Fibroblast of peridontal ligament (primary cell): ENCODE results near the gene C12orf75.
"Not testable (repeated sequence)": the region's sequence is repeated elsewhere in the genome, so short reads cannot be mapped to it uniquely, and the experiment has no call there.

Experiments
- DNase-seq: peaks from one replicate; pipeline ENCODE4 v3.0.0-alpha.2; 2010; ENCODE audit errors: extremely low read depth

Gene C12orf75

DNA sequence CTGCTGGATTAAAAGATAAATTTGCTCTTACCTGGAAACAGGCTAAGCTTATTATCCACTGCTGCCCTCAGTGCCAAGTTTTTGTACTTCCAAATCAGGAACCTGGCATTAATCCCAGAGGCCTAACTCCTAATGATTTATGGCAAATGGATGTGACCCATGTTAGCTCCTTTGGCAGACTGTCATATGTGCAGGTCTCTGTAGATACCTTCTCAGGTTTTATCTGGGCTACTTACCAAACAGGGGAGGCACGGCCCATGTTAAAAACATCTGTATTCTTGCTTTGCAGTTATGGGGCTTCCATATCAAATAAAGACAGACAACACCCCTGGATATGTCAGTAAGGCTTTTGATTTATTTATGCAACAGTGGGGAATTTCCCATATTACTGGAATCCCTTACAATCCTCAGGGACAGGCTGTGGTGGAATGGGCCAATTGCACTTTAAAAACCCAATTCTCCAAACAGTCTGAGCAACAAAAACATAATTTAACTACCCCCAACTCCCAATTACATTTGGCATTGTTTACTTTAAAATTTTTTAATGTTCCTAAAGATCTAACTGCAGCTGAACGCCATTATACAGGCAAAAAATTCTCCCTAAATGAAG is 19.9 kb upstream of the C12orf75 start:
- DNase-seq = peak; percentile 63

DNA sequence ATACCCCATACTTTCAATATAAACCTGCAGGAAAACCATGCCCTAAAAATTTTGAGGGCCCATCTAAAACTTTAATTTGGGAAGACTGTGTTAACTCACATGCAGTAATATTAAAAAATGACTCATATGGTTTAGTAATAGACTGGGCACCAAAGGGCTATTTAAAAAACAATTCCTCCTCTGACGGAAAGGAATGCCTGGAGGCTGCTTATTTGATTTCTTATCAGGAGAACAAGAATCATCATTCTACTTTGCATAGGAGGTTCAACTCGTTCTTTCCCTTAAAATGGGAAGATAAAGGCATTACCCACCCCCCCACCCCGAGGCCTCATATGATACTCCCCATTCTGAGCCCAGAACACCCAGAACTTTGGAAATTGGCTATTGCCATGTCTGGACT is 18.6 kb upstream of the C12orf75 start:
- peak; percentile 35 for DNase-seq

DNA sequence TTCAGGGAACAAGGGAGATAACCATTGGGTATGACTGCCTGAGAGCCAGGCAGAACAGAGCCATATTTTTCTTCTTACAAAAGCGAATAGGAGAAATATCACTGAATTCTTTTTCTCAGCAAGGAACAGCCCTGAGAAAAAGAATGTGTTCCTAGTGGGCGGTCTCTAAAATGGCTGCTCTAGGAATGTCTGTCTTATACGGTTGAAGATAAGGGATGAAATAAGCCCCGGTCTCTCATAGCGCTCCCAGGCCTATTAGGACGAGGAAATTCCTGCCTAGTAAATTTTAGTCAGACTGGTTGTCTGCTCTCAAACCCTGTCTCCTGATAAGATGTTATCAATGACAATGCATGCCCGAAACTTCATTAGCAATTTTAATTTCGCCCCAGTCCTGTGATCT is 16.7 kb upstream of the C12orf75 start:
- not testable (repeated sequence) for DNase-seq

DNA sequence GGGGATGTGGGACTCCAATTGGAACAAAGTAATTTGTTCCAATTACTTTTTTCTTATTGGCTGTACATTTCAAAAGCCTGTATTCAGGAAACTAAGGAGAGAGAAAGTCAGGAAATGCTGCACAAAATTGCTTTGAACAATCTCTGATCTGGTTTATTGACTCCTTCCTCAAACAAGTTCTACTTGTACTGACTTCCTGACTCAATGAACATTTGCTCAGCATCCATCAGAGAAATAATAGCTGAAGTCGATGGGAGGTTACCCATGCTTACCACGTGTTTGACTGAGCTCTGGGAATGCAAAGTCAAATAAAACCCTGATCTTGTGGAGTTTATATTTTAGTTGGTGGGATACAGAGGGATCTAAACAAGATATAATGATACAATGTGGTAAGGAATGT is 15.4 kb upstream of the C12orf75 start:
- DNase-seq = no peak

DNA sequence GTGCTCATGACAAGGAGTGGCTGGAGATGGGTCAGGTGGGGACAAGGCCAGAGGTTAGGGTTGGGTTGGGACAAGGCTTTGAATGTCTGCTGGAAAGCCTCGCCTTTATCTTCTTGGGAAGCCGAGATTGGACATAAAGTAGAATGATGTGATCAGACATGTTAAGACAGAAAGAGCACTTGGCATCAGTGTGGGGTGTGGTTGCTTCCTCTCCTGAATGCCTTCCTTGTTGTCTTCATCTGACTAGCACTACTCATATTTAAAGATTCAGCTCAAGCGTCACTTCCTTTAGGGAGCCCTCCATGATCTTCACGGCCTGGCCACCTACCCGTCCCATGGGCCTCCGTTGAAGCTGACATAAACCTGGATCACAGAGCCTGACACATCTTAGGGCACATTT is 14.8 kb upstream of the C12orf75 start:
- DNase-seq = no peak

GRCh38 chr12:105316931-105317852 is 13.3 kb upstream of the C12orf75 start:
- DNase-seq = peak; percentile 79

DNA sequence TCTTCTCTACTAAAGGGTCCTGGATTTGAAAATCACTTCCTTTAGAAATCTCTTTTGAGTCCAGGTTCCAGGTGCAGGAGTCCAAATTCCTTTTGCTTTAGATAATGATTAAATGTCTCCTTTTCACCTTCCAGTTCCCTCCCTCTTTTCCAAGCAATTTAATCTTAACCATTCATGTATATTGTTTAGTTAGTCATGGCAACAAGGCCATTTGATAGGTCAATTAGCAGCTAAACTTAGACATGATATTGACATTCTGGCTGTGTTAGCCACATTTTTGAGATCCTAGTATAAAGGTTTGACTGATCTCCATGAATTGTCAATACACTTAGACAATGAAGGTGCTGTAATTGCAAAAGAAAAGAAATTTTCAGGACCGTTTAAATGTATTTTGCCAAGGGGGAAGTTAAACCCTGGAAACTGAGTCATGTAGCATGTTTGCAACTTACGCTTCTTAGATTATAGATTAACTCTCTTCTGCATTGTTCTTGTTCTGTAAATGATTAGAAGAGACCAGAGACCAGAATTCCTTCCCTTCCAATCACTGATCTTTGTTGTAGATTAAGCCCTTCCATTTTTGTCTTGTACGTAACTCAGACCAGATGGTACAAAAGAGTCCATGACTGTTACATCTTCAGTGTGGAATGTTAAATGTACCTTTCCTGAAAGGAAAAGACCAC is 12.4 kb upstream of the C12orf75 start:
- DNase-seq = peak; percentile 41

DNA sequence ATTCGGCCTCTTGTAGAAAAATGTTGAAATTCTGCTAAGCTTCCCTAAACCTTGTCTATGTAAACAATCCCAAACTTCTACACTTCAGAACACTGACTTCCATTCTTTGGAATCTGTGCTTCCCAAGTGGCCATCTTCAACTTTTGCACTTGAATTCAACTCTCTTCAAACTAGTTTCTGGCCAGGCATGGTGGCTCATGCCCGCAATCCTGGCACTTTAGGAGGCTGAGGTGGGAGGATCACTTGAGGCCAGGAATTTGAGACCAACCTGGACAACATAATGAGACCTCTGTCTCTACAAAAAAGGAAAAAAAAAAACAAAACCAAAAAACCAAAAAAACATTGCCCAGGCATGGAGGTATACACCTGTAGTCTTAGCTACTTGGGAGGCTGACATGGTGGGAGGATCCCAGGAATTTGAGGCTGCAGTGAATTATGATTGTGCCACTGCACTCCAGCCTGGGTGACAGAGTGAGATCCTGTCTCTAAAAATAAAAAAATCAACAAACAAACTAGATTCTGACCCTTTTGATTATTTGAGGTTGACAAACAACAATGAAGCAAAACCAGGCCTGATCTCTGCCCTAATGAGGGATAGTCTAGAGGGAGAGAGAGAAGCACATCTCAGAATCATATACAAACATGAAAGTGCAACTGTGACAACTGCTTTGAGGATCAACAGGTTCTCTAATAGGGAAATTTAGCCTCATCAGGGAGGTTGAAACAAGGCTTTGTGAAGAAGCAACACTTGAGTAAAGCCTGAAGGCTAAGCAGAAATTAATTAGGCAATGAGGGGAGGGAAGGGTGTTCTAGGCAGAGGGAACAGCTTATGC is 11.6 kb upstream of the C12orf75 start:
- DNase-seq = no peak

- DNase-seq = no peak
Observed at GRCh38 chr12:105319691-105320209, 10.7 kb upstream of the C12orf75 start.

DNA sequence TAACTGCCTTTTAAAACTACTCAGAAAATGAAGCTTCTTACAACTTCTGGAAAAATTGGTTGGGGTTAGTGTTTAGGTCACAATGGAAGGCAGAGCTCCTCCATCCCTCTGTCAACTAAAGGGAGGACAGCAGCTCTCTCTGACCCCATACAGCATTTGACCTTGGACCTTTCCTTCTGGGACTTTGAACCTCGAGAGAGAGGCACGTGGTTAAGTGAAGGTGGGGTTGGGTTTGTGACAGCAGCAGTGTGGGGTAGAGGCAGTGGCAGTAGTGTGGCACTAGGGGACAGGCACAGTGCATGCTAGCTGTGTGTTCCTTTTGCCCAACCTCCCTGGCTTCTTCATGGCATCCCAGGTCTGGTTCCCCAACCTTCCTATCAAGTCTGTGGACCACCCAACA is 9.4 kb upstream of the C12orf75 start:
- DNase-seq = no peak

GRCh38 chr12:105322070-105322469 is 8.4 kb upstream of the C12orf75 start:
- peak; percentile 86 for DNase-seq

- DNase-seq = no peak
Observed at GRCh38 chr12:105324704-105325103, 5.8 kb upstream of the C12orf75 start.

DNA sequence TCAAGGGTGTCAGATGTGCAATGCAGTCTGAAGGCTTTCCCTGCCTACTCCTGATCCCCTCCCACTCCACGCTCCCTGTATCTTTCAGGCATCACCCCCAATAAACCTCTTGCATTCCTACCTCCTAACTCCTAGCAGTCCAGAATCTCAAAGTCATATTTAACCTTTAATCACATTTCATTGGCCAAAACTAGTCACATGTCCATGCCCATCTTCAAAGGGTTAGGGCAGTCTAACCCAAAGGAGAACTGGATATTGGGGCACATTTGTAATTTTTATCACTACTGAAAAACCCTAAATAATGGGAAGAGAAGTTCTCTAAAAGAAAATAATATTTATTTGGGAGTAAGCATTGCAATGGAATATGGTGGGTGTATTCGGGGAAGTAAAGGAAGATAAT is 5.4 kb upstream of the C12orf75 start:
- no peak for DNase-seq

GRCh38 chr12:105329926-105330282 is 587 bp upstream of the C12orf75 start:
- DNase-seq = no peak

DNA sequence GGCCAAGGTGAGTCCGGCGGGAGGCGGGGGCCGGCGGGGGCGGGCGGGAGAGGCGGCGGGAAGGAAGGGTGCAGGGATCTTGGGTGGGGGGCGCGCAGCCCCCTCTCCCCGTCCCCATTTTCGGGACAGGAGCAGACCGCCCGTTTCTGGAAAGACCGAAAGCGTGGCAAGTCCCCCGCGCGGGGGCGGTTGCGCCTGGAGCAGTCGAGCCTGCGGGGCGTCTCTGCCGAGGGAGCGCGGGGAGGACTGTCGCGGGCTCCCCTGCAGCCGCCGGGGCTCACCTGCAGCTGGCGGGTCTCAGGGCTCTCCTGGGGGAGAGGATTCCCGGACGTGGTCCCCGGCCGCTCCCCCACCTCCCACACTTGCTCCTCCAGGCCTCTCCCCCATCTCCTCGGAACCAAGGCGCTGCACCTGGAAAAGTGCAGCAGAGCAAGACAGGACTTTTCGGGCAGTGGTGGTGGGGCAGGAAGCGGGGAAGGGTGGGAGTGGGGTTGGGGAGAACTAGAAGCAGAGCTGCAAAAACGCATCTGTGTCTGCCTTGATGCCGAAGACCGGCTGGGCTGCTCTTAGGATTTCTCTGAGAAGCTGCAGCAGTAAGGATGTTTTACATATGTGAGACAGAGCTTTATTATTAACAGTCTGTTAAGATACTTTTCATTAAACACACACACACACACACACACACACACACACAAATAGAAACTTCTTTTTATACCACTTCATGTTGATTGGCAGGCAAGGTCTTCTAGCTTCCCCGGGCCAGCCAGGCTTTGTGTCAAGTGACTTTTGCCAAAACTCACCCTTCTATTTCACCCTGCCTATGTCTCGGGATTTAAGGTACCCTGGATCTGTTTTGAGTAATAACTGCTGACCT is 677 bp downstream of the C12orf75 start:
- no peak for DNase-seq

GRCh38 chr12:105331805-105332251 is 1.3 kb downstream of the C12orf75 start:
- peak; percentile 27 for DNase-seq

GRCh38 chr12:105332286-105332685 is 1.8 kb downstream of the C12orf75 start:
- DNase-seq = peak; percentile 47

- DNase-seq = no peak
Observed at GRCh38 chr12:105332925-105333324, 2.4 kb downstream of the C12orf75 start.

GRCh38 chr12:105334001-105334400 is 3.5 kb downstream of the C12orf75 start:
- peak; percentile 77 for DNase-seq

DNA sequence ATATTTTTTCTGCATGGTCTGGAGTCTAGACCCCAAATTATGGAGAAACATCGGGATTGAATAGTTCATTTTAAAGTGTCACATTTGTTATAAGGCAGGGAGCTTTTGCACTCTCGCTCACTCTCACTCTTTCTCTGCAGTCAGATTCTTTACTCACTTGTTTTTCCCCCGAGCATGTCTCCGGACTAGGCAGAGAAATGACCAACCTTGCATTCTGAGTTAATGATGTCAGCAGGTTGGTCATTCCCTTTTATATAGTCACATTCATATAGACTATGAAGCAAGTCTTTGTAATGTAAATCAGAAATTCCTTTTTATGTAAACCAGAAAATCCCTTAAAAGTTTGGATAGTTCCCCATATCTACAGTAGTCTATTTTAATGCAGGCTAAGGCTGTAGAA is 4.1 kb downstream of the C12orf75 start:
- peak; percentile 51 for DNase-seq

- no peak for DNase-seq
Observed at GRCh38 chr12:105335856-105336255, 5.4 kb downstream of the C12orf75 start.
